GM23338 (cell line): Measurements from ENCODE around the gene MED12L.

Experiments
- CREB1 ChIP-seq: fragments of 250-450 bp; sonication (Bioruptor Pico); IDR thresholded peaks from 2 replicates; pipeline ENCODE4 v1.5.0; 2020; ENCODE audit warnings: low read depth, mild to moderate bottlenecking, moderate library complexity
- EZH2 ChIP-seq: fragments of 200-600 bp; sonication (generic); IDR thresholded peaks from one replicate; pipeline ENCODE4 v1.8.0; 2017; ENCODE audit warnings: antibody characterized with exemption, mild to moderate bottlenecking, low read depth; ENCODE audit not compliant: unreplicated experiment
- EZH2phosphoT487 ChIP-seq: fragments of 200-600 bp; sonication (generic); IDR thresholded peaks from one replicate; pipeline ENCODE4 v1.8.1; 2018; ENCODE audit warnings: antibody characterized with exemption; ENCODE audit not compliant: unreplicated experiment
- JUNB ChIP-seq: IDR thresholded peaks from one replicate; pipeline ENCODE4 v1.6.1; 2016; ENCODE audit warnings: antibody characterized with exemption; ENCODE audit not compliant: unreplicated experiment
- NANOG ChIP-seq: IDR thresholded peaks from 2 replicates; pipeline ENCODE4 v1.6.1; 2016; ENCODE audit warnings: antibody characterized with exemption, borderline replicate concordance
- POLR2AphosphoS5 ChIP-seq: IDR thresholded peaks from 2 replicates; pipeline ENCODE4 v1.6.1; 2016; ENCODE audit warnings: antibody characterized with exemption, low read depth
- ZNF331 ChIP-seq: fragments of 250-450 bp; sonication (Bioruptor Pico); IDR thresholded peaks from 2 replicates; pipeline ENCODE4 v1.5.0; 2020; ENCODE audit warnings: low read depth, mild to moderate bottlenecking, moderate library complexity
- TF ChIP-seq, protein P1 (sequence below), 2 experiments: fragments of 200-600 bp in 1 of 2; sonication (generic) in 1 of 2; conservative IDR thresholded peaks; 2 replicates each; pipeline versions ENCODE4 v1.5.1 to v1.6.1; 2016 to 2017; ENCODE audit warnings: antibody characterized with exemption in 2 of 2, low read depth in 2 of 2, mild to moderate bottlenecking in 2 of 2, moderate library complexity in 1 of 2
- TF ChIP-seq, protein P2 (sequence below): IDR thresholded peaks from 2 replicates; pipeline ENCODE4 v1.6.1; 2016; ENCODE audit warnings: antibody characterized with exemption

DNA sequence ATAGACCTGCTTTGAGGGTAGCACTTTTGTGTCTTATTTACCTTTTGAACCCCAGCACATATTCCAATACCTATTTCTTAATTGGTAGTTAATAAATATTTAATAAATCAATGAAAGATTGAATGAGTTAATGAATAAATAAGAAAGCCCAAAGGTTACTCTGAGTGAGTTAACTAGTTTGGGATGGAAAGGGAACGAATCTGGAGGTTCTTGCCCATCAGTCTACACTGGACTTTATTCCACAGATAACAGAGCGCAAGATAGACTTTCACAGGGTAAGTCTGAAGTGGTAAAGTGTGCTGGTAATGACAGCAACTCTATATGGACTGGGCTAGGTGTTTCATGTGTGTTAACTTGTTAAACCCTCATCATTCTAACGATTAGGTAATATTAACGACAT lies 33.1 kb upstream of the MED12L start:
- TF ChIP-seq POLR2AphosphoS5 (no peak), EZH2 (no peak), JUNB (no peak), NANOG (no peak), ZNF331 (CRISPR knock-in tag) (no peak), EZH2phosphoT487 (no peak), CREB1 (CRISPR knock-in tag) (no peak)
- TF ChIP-seq, protein P1, sequence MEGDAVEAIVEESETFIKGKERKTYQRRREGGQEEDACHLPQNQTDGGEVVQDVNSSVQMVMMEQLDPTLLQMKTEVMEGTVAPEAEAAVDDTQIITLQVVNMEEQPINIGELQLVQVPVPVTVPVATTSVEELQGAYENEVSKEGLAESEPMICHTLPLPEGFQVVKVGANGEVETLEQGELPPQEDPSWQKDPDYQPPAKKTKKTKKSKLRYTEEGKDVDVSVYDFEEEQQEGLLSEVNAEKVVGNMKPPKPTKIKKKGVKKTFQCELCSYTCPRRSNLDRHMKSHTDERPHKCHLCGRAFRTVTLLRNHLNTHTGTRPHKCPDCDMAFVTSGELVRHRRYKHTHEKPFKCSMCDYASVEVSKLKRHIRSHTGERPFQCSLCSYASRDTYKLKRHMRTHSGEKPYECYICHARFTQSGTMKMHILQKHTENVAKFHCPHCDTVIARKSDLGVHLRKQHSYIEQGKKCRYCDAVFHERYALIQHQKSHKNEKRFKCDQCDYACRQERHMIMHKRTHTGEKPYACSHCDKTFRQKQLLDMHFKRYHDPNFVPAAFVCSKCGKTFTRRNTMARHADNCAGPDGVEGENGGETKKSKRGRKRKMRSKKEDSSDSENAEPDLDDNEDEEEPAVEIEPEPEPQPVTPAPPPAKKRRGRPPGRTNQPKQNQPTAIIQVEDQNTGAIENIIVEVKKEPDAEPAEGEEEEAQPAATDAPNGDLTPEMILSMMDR (conservative IDR thresholded peaks at IDR 0.05; ENCODE audit: low read depth in 2 of 2): no peak
- TF ChIP-seq, protein P2, sequence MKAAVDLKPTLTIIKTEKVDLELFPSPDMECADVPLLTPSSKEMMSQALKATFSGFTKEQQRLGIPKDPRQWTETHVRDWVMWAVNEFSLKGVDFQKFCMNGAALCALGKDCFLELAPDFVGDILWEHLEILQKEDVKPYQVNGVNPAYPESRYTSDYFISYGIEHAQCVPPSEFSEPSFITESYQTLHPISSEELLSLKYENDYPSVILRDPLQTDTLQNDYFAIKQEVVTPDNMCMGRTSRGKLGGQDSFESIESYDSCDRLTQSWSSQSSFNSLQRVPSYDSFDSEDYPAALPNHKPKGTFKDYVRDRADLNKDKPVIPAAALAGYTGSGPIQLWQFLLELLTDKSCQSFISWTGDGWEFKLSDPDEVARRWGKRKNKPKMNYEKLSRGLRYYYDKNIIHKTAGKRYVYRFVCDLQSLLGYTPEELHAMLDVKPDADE: no peak
